BJ (cell line): ENCODE results near the gene WNK1. TPM values are rescaled to one million over a fixed set of nuclear protein-coding genes. Genes with fewer than 3 reads are reported as not detected.

Experiments used
- CTCF ChIA-PET: fragments of 350-600 bp; formaldehyde crosslinking; extraction: SDS; loops from one replicate; lab custom pipeline; 2021; ENCODE audit warnings: antibody characterized with exemption, inconsistent platforms; lab: Yijun Ruan, JAX
- POLR2A ChIA-PET: fragments of 300-600 bp; sonication (Branson Sonifier 250); formaldehyde crosslinking; extraction: SDS; loops from one replicate; lab custom pipeline; 2021; ENCODE audit warnings: antibody characterized with exemption; lab: Charles Lee
- DNase-seq: peaks from one replicate; pipeline ENCODE4 v3.0.0-alpha.2; 2011; ENCODE audit warnings: low read depth
- H3K27me3 ChIP-seq: 2 replicates; pipeline ENCODE4 v1.6.0; 2011; ENCODE audit warnings: low read length; ENCODE audit not compliant: control insufficient read depth, insufficient read depth
- H3K36me3 ChIP-seq: 2 replicates; pipeline ENCODE4 v1.5.1; 2011; ENCODE audit warnings: low read length; ENCODE audit not compliant: control insufficient read depth, insufficient read depth
- H3K4me3 ChIP-seq: 2 replicates; pipeline ENCODE4 v1.5.1; 2011; ENCODE audit warnings: low read depth, mild to moderate bottlenecking, control low read depth, low read length
- polyA plus RNA-seq: library from polyadenylated mRNA; depleted of rRNA; stranded (reverse); fragments of >200 nt; gene quantifications from 2 replicates; pipeline ENCODE4 v1.2.3, GENCODE V29; 2011
- TF ChIP-seq, protein P1 (sequence below): IDR thresholded peaks from 2 replicates; pipeline ENCODE4 v1.5.1; 2011; ENCODE audit warnings: low read depth, mild to moderate bottlenecking, control low read depth, inconsistent platforms, low read length, moderate library complexity; ENCODE audit not compliant: insufficient read depth

The WNK1 gene
- polyA plus RNA-seq, 1 experiment = 45.2 TPM

DNA sequence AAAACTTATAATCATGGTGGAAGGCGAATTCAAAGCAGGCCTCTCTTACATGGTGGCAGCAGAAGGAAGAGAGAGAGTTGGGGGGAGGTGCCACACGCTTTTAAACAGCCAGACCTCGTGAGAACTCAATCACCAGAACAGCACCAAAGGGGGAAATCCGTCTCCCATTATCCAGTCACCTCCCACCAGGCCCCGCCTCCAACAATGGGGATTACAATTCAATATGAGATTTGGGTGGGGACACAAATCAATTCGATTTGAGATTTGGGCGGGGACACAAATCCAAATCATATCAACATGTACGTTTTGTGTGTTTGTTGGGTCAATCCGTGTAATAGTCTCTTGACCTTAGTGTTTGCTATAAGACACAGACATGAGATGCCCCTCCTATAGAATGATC, 21.8 kb upstream of the WNK1 start:
- ChIA-PET POLR2A (interaction anchor here (0.6 kb wide), 1 partner anchor 77 kb away, joined by 4 read pairs; no protein-coding TSS in a partner anchor), CTCF (no interaction called here)
- TF ChIP-seq, protein P1, sequence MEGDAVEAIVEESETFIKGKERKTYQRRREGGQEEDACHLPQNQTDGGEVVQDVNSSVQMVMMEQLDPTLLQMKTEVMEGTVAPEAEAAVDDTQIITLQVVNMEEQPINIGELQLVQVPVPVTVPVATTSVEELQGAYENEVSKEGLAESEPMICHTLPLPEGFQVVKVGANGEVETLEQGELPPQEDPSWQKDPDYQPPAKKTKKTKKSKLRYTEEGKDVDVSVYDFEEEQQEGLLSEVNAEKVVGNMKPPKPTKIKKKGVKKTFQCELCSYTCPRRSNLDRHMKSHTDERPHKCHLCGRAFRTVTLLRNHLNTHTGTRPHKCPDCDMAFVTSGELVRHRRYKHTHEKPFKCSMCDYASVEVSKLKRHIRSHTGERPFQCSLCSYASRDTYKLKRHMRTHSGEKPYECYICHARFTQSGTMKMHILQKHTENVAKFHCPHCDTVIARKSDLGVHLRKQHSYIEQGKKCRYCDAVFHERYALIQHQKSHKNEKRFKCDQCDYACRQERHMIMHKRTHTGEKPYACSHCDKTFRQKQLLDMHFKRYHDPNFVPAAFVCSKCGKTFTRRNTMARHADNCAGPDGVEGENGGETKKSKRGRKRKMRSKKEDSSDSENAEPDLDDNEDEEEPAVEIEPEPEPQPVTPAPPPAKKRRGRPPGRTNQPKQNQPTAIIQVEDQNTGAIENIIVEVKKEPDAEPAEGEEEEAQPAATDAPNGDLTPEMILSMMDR = no peak
- no peaks in the 10 kb centered on the region for H3K36me3 ChIP-seq
- DNase-seq = no peak
- H3K27me3 ChIP-seq = peaks cover 2% of the 10 kb centered on the region
- no peak overlapping the region for H3K4me3 ChIP-seq

DNA sequence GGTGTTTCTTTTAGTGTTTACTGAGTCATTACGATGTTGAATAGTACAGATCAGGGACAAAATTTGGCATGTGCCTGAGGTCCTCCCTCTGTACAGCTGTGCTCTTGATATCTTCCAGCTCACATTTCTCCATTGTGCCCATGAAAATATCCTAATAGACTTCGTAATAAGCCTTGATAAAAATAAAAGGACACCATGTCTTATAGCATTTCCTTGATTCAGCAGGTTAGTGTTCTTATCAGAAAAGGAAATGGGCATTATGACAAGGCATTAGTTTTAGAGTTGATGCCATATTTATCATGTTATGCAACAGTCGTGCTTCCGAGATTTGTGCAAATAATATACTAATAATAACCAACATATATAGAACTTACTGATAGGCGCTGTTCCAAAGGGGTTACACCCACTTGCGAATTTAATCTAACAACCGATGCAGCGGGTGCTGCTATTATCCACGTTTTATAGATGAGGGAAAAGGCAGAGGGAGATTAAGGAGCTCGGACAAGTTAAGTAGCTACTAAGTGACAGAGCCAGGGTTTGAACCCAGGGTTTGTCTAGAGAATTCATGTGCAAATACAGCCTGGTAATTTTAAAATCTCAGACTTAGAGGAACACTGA, 15.1 kb upstream of the WNK1 start:
- POLR2A ChIA-PET = no interaction called here
- Histone ChIP-seq H3K36me3 (no peaks in the 10 kb centered on the region), H3K4me3 (no peak overlapping the region), H3K27me3 (peaks cover 2% of the 10 kb centered on the region)
- TF ChIP-seq, protein P1 = no peak
- CTCF ChIA-PET = interaction anchor here (1.0 to 1.5 kb wide), 3 partner anchors 10 to 15 kb away, joined by 3 to 4 read pairs (median 3); no protein-coding TSS in a partner anchor
- no peak for DNase-seq

DNA sequence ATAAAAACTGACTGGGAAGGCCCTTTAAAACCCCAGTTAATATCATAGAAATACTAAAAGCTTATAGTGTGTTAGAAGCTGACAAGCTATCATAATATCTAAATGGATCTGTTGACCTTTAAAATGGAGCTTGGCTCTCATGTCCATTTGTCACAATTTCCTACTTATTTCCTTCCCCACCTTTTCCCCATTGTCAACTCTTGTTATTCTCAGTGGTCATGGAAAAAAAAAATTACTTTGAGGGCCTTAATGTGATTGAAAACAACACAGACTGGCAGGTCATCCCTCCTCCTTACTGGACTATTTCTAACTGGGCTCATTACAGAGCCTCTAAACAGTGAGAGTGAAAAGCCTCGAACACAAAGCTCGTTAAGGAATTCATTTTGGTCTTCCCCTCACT, 13.7 kb upstream of the WNK1 start:
- H3K27me3 ChIP-seq = peaks cover 2% of the 10 kb centered on the region
- DNase-seq = no peak
- ChIA-PET POLR2A (no interaction called here), CTCF (interaction anchor here (1.0 to 1.2 kb wide), 2 partner anchors 11 to 163 kb away, joined by 3 read pairs; no protein-coding TSS in a partner anchor)
- no peak overlapping the region for H3K4me3 ChIP-seq
- H3K36me3 ChIP-seq = no peaks in the 10 kb centered on the region
- TF ChIP-seq, protein P1 = no peak

DNA sequence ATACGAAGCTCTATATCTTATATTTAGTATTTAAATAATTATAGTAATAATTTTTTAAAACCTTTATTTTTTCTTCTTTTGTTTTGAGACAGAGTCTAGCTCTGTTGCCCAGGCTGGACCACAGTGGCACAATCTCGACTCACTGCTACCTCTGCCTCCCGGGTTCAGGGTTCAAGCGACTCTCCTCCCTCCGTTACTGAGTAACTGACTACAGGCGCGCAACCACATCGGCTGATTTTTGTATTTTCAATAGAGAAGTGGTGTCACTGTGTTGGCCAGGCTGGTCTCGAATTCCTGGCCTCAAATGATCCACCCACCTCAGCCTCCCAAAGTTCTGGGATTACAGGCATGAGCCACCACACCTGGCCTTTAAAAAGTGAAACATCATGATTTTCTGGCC, 13.0 kb upstream of the WNK1 start:
- TF ChIP-seq, protein P1 = no peak
- CTCF ChIA-PET = interaction anchor here (1.0 to 1.2 kb wide), 2 partner anchors 11 to 163 kb away, joined by 3 read pairs; no protein-coding TSS in a partner anchor
- Histone ChIP-seq H3K4me3 (no peak overlapping the region), H3K27me3 (peaks cover 2% of the 10 kb centered on the region), H3K36me3 (no peaks in the 10 kb centered on the region)
- POLR2A ChIA-PET = no interaction called here
- DNase-seq = no peak

DNA sequence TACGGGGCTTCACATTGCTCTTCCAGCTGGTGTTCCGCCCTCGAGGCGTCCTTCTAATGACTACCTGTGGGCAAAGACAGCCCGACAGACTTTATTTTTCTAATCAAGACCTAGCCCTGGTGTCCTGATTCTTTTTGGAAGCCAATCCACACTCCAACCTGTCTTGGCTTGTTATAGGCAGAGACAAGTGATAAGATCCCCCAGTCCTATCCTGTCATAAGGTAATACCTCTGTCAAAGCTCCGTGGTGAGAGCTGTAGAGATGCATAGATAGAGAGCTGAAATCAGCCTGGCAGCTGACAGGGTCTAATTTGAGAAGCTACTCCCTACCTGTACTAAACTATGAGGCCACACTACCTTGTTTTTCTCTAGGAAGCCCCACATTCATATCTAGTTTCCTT, 11.5 kb upstream of the WNK1 start:
- DNase-seq = no peak
- TF ChIP-seq, protein P1 = no peak
- Histone ChIP-seq H3K27me3 (peaks cover 2% of the 10 kb centered on the region), H3K4me3 (no peak overlapping the region), H3K36me3 (no peaks in the 10 kb centered on the region)
- ChIA-PET POLR2A (no interaction called here), CTCF (interaction anchor here (1.0 to 3.2 kb wide), 3 partner anchors 9 to 10 kb away, joined by 3 to 16 read pairs (median 4); partner anchors contain the start of gene WNK1)
